WTC11 (cell line): ENCODE results near the gene SPRED1. TPM values are rescaled to one million over a fixed set of nuclear protein-coding genes. Genes with fewer than 3 reads are reported as not detected.

Source experiments
- ATAC-seq: fragments of 200-7000 bp; cut with Tn5 transposase; 2 replicates; pipeline ENCODE4 v1.10.0; 2021; ENCODE audit warnings: mild to moderate bottlenecking, moderate library complexity
- CTCF ChIA-PET: fragments of 300-600 bp; sonication (Branson Sonifier 250); formaldehyde crosslinking; loops from one replicate; lab custom pipeline; 2021; ENCODE audit warnings: antibody characterized with exemption; lab: Charles Lee
- POLR2A ChIA-PET: fragments of 350-600 bp; sonication (Branson Sonifier 250); formaldehyde crosslinking; loops from one replicate; lab custom pipeline; 2021; ENCODE audit warnings: antibody characterized with exemption; lab: Charles Lee
- DNase-seq: peaks from one replicate; pipeline ENCODE4 v3.0.0; 2021; ENCODE audit warnings: low spot score
- H3K27ac Mint-ChIP-seq: 2 replicates; pipeline ENCODE4 v1.8.0; 2021; ENCODE audit warnings: mixed read lengths
- H3K27me3 Mint-ChIP-seq: 2 replicates; pipeline ENCODE4 v1.8.0; 2021; ENCODE audit warnings: low read depth, mild to moderate bottlenecking, moderate library complexity, mixed read lengths
- H3K36me3 Mint-ChIP-seq: 2 replicates; pipeline ENCODE4 v1.8.0; 2021; ENCODE audit warnings: mixed read lengths
- H3K4me1 Mint-ChIP-seq: 2 replicates; pipeline ENCODE4 v1.8.0; 2022; ENCODE audit warnings: mixed read lengths
- H3K4me3 Mint-ChIP-seq: 2 replicates; pipeline ENCODE4 v1.8.0; 2021; ENCODE audit warnings: mild to moderate bottlenecking, moderate library complexity, mixed read lengths
- H3K9me3 Mint-ChIP-seq: 2 replicates; pipeline ENCODE4 v1.8.0; 2021; ENCODE audit warnings: mixed read lengths
- AR ChIP-seq: fragments of 250-450 bp; sonication (Bioruptor Pico); IDR thresholded peaks from 2 replicates; pipeline ENCODE4 v1.9.0; 2021; ENCODE audit warnings: mild to moderate bottlenecking
- CBFB ChIP-seq: sonication (generic); formaldehyde crosslinking; IDR thresholded peaks from 2 replicates; pipeline ENCODE4 v1.8.1; 2022; ENCODE audit warnings: mild to moderate bottlenecking, low read depth, missing genetic modification reagents
- CREM ChIP-seq: sonication (generic); formaldehyde crosslinking; IDR thresholded peaks from 2 replicates; pipeline ENCODE4 v1.8.1; 2022; ENCODE audit warnings: mild to moderate bottlenecking, missing genetic modification reagents, moderate library complexity
- NR1H2 ChIP-seq: sonication (generic); formaldehyde crosslinking; IDR thresholded peaks from 2 replicates; pipeline ENCODE4 v1.9.0; 2021; ENCODE audit warnings: mild to moderate bottlenecking, moderate library complexity, missing genetic modification reagents
- NR2C2 ChIP-seq: sonication (generic); formaldehyde crosslinking; IDR thresholded peaks from 2 replicates; pipeline ENCODE4 v1.8.0; 2022; ENCODE audit warnings: mild to moderate bottlenecking, missing genetic modification reagents
- TEAD4 ChIP-seq: sonication (generic); formaldehyde crosslinking; IDR thresholded peaks from 2 replicates; pipeline ENCODE4 v1.8.0; 2022; ENCODE audit warnings: mild to moderate bottlenecking, missing genetic modification reagents
- USF2 ChIP-seq: sonication (generic); formaldehyde crosslinking; IDR thresholded peaks from 2 replicates; pipeline ENCODE4 v1.8.1; 2023; ENCODE audit warnings: mild to moderate bottlenecking, missing genetic modification reagents, moderate library complexity
- total RNA-seq: library from RNA; stranded (reverse); gene quantifications from 3 replicates; pipeline ENCODE4 v1.2.3, GENCODE V29; 2021
- TF ChIP-seq, protein P1 (sequence below): sonication (generic); formaldehyde crosslinking; IDR thresholded peaks from 2 replicates; pipeline ENCODE4 v1.8.1; 2022; ENCODE audit warnings: missing genetic modification reagents, borderline replicate concordance
- TF ChIP-seq, protein P2 (sequence below): fragments of 250-450 bp; sonication (Bioruptor Pico); IDR thresholded peaks from 2 replicates; pipeline ENCODE4 v2.1.2; 2022; ENCODE audit warnings: mild to moderate bottlenecking, moderate library complexity
- TF ChIP-seq, protein P3 (sequence below): fragments of 250-450 bp; sonication (Bioruptor Pico); IDR thresholded peaks from 2 replicates; pipeline ENCODE4 v1.9.0; 2021; ENCODE audit warnings: mild to moderate bottlenecking, borderline replicate concordance
- TF ChIP-seq, protein P4 (sequence below): fragments of 200-600 bp; IDR thresholded peaks from 2 replicates; pipeline ENCODE4 v1.8.0; 2022; ENCODE audit warnings: antibody characterized with exemption

Gene SPRED1
- total RNA-seq, 1 experiment from 2014 or later, result 35.9 TPM

- TF ChIP-seq, protein P1, sequence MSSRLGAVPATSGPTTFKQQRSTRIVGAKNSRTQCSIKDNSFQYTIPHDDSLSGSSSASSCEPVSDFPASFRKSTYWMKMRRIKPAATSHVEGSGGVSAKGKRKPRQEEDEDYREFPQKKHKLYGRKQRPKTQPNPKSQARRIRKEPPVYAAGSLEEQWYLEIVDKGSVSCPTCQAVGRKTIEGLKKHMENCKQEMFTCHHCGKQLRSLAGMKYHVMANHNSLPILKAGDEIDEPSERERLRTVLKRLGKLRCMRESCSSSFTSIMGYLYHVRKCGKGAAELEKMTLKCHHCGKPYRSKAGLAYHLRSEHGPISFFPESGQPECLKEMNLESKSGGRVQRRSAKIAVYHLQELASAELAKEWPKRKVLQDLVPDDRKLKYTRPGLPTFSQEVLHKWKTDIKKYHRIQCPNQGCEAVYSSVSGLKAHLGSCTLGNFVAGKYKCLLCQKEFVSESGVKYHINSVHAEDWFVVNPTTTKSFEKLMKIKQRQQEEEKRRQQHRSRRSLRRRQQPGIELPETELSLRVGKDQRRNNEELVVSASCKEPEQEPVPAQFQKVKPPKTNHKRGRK (CRISPR knock-in tag), result no peak
- no peak for TF ChIP-seq NR2C2
- no peak for TF ChIP-seq USF2 (CRISPR knock-in tag)
Observed at GRCh38 chr15:38281031-38281430, 28.4 kb downstream of the SPRED1 start (continued).

GRCh38 chr15:38283010-38283409 lies 30.4 kb downstream of the SPRED1 start:
- Mint-ChIP-seq H3K4me1 (peaks cover 50% of the 10 kb centered on the region), H3K9me3 (peaks cover 7% of the 10 kb centered on the region), H3K27ac (no peak overlapping the region), H3K36me3 (peaks cover 7% of the 10 kb centered on the region)
- TF ChIP-seq TEAD4 (CRISPR knock-in tag) (no peak), CBFB (CRISPR knock-in tag) (no peak), CREM (CRISPR knock-in tag) (no peak), NR1H2 (CRISPR knock-in tag) (no peak), AR (CRISPR knock-in tag) (no peak), USF2 (CRISPR knock-in tag) (no peak)
- TF ChIP-seq, protein P2, sequence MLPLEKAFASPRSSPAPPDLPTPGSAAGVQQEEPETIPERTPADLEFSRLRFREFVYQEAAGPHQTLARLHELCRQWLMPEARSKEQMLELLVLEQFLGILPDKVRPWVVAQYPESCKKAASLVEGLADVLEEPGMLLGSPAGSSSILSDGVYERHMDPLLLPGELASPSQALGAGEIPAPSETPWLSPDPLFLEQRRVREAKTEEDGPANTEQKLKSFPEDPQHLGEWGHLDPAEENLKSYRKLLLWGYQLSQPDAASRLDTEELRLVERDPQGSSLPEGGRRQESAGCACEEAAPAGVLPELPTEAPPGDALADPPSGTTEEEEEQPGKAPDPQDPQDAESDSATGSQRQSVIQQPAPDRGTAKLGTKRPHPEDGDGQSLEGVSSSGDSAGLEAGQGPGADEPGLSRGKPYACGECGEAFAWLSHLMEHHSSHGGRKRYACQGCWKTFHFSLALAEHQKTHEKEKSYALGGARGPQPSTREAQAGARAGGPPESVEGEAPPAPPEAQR (CRISPR knock-in tag), result no peak
- TF ChIP-seq, protein P3, sequence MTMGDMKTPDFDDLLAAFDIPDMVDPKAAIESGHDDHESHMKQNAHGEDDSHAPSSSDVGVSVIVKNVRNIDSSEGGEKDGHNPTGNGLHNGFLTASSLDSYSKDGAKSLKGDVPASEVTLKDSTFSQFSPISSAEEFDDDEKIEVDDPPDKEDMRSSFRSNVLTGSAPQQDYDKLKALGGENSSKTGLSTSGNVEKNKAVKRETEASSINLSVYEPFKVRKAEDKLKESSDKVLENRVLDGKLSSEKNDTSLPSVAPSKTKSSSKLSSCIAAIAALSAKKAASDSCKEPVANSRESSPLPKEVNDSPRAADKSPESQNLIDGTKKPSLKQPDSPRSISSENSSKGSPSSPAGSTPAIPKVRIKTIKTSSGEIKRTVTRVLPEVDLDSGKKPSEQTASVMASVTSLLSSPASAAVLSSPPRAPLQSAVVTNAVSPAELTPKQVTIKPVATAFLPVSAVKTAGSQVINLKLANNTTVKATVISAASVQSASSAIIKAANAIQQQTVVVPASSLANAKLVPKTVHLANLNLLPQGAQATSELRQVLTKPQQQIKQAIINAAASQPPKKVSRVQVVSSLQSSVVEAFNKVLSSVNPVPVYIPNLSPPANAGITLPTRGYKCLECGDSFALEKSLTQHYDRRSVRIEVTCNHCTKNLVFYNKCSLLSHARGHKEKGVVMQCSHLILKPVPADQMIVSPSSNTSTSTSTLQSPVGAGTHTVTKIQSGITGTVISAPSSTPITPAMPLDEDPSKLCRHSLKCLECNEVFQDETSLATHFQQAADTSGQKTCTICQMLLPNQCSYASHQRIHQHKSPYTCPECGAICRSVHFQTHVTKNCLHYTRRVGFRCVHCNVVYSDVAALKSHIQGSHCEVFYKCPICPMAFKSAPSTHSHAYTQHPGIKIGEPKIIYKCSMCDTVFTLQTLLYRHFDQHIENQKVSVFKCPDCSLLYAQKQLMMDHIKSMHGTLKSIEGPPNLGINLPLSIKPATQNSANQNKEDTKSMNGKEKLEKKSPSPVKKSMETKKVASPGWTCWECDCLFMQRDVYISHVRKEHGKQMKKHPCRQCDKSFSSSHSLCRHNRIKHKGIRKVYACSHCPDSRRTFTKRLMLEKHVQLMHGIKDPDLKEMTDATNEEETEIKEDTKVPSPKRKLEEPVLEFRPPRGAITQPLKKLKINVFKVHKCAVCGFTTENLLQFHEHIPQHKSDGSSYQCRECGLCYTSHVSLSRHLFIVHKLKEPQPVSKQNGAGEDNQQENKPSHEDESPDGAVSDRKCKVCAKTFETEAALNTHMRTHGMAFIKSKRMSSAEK, result no peak
- TF ChIP-seq, protein P4, sequence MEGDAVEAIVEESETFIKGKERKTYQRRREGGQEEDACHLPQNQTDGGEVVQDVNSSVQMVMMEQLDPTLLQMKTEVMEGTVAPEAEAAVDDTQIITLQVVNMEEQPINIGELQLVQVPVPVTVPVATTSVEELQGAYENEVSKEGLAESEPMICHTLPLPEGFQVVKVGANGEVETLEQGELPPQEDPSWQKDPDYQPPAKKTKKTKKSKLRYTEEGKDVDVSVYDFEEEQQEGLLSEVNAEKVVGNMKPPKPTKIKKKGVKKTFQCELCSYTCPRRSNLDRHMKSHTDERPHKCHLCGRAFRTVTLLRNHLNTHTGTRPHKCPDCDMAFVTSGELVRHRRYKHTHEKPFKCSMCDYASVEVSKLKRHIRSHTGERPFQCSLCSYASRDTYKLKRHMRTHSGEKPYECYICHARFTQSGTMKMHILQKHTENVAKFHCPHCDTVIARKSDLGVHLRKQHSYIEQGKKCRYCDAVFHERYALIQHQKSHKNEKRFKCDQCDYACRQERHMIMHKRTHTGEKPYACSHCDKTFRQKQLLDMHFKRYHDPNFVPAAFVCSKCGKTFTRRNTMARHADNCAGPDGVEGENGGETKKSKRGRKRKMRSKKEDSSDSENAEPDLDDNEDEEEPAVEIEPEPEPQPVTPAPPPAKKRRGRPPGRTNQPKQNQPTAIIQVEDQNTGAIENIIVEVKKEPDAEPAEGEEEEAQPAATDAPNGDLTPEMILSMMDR, result no peak
- TF ChIP-seq, all 79 proteins: peak for 0
- H3K4me3 Mint-ChIP-seq, result no peak overlapping the region
- DNase-seq (no peak), ATAC-seq (no peak; the same call in 1 of the 2 replicates)
- ChIA-PET POLR2A (no interaction called here), CTCF (no interaction called here)
- no peaks in the 10 kb centered on the region for H3K27me3 Mint-ChIP-seq
